HG03175 (cell line): Measurements from ENCODE around the gene NAB1.
"Not testable (repeated sequence)": the region's sequence is repeated elsewhere in the genome, so short reads cannot be mapped to it uniquely, and the experiment has no call there.

Experiments
- ATAC-seq: cut with Tn5 transposase; IDR thresholded peaks from one replicate; pipeline ENCODE4 v1.9.1; 2021; ENCODE audit warnings: mild to moderate bottlenecking, moderate library complexity; ENCODE audit not compliant: unreplicated experiment

Gene NAB1

DNA sequence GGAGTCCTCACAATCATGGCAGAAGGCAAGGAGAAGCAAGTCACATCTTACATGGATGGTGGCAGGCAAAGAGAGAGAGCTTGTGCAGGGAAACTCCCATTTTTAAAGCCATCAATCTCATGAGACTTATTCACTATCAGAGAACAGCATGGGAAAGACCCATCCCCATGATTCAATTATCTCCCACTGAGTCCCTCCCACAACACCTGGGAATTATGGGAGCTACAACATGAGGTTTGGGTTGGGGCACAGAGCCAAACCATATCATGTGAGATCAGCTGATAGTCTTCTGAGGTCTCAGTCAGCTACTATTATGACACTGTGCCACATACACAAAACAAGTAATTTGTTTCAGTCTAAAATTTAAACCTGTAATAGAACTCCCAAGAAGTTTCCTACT lies 59.8 kb downstream of the NAB1 start:
- ATAC-seq = not testable (repeated sequence)

DNA sequence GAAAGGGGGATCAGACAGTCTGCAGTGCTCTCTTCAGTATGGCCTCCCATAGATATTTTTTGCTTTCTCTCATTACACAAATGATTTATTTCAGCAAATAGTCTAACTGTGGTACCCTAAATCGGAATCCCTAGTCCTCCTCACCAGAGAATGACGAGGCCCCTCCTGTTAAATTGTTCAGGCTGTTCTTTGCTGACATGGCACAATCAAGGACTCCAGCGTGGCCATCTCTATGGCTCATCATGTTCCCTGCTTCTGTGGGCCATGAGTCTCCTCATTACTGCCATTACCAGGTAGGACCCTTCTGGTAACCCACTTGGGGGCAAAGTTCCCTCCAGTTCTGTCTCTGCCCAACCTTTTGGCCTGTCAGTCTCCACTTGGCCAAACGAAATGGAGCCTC lies 62.2 kb downstream of the NAB1 start:
- ATAC-seq = no peak

- ATAC-seq = no peak
Measured at GRCh38 chr2:190713471-190713870, 64.6 kb downstream of the NAB1 start.

DNA sequence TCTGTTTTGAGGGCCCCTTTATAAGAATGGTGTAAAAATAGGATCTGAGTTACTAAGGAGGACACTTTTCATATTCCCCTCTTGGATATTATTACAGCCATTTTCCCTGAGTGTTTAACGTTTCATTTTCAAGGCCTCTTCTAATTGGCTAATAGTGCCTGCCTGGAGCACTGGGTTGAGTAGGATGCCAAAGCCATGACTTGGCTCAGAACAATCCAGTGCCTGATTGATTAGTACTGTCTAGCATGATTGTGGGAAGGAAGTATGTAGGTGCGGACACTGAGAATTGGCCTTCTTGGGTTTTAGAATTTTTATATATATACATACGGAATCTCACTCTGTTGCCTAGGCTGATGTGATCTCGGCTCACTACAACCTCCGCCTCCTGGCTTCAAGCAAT lies 66.1 kb downstream of the NAB1 start:
- ATAC-seq = no peak

DNA sequence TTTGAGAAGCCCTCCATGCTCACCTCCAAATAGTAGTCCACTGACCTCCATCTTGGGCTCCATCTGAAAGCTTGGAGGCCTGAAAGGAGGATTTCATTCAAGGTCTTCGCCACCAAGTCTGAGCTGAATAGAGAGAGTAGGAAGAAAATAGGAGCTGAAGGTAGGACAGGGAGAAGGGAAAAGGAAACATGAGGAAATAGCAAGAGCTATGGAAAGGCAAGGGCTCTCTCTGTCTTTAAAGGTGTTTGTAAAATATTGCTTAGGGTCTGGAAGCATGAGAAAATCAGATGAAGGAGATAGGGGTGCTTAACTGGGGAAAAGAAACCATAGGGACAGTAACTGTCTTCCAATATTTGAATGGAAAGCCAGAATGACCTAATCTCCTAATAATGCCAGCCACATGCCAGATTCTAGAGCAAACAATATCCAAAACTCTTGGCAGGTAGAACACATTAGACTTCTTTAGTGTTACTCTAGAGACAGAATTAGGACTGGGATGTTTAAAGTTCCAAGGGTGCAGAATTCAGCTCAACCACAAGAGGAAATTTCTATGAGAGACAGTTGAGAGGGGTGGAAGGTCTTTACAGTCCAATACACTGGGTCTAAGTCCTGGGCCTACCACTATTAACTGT lies 67.4 kb downstream of the NAB1 start:
- no peak for ATAC-seq

- ATAC-seq = no peak
Measured at GRCh38 chr2:190717306-190717705, 68.4 kb downstream of the NAB1 start.

- no peak for ATAC-seq
Measured at GRCh38 chr2:190717764-190718651, 69.1 kb downstream of the NAB1 start.

GRCh38 chr2:190718652-190719526 lies 70.0 kb downstream of the NAB1 start:
- peak; percentile 69 for ATAC-seq

- ATAC-seq = no peak
Measured at GRCh38 chr2:190720276-190720675, 71.4 kb downstream of the NAB1 start.

GRCh38 chr2:190720691-190721090 lies 71.8 kb downstream of the NAB1 start:
- no peak for ATAC-seq

DNA sequence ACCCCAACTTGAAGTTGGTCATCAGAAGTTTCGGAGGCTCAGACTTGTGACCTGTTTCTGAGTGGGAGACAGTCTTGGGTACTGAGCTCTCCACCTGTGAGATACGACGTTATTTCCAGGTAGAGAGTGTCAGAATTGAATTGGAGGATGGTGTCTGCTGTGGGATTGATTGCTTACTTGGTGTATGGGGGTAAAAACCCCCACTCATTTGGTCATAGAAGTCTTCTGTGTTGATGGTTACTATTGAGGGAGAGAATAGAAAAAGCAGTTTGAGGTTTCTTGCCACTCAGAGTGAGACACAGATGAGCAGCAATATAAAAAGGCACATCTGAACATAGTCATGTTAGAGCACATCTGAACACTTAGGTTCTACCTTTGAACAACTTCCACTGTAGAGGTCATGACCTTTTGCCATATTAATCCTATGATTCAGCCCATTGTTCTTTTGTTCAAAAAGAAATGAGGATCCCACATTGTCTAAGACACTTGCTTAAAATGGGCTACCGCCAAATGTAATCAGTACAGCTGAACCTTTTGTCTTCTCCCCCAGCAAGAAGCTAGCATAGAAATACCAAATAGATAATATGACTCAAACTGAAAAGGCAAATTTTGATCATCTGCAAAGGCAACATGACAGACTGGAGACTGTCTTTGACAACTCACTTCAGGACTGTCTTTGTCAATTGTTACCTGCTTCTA lies 73.3 kb downstream of the NAB1 start:
- ATAC-seq = peak; percentile 49

GRCh38 chr2:190722835-190723234 lies 74.0 kb downstream of the NAB1 start:
- ATAC-seq = no peak

GRCh38 chr2:190723397-190724090 lies 74.7 kb downstream of the NAB1 start:
- no peak for ATAC-seq

- no peak for ATAC-seq
Measured at GRCh38 chr2:190726255-190726654, 77.4 kb downstream of the NAB1 start.

DNA sequence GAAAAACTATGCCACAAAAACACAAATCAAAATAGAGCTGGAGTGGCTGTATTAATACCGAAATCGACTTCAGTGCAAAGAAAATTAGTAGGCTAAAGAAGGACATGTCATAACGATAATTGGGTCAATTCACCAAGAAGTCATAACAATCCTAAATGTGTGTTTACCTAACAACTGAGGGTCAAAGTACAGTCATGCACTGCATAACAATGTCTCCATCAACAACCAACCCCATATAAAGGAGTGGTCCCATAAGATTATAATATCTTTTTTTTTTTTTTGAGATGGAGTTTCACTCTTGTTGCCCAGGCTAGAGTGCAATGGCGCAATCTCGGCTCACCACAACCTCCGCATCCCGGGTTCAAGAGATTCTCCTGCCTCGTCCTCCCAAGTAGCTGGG lies 87.5 kb downstream of the NAB1 start:
- ATAC-seq = no peak

GRCh38 chr2:190740449-190740848 lies 91.6 kb downstream of the NAB1 start:
- ATAC-seq = no peak
